WTC11 (cell line): ENCODE measurements around the gene PPDPF. TPM values are rescaled to one million over a fixed set of nuclear protein-coding genes. Genes with fewer than 3 reads are reported as not detected.

Experiments
- ATAC-seq: fragments of 200-7000 bp; cut with Tn5 transposase; 2 replicates; pipeline ENCODE4 v1.10.0; 2021; ENCODE audit warnings: mild to moderate bottlenecking, moderate library complexity
- CTCF ChIA-PET: fragments of 300-600 bp; sonication (Branson Sonifier 250); formaldehyde crosslinking; loops from one replicate; lab custom pipeline; 2021; ENCODE audit warnings: antibody characterized with exemption; lab: Charles Lee
- POLR2A ChIA-PET: fragments of 350-600 bp; sonication (Branson Sonifier 250); formaldehyde crosslinking; loops from one replicate; lab custom pipeline; 2021; ENCODE audit warnings: antibody characterized with exemption; lab: Charles Lee
- DNase-seq: peaks from one replicate; pipeline ENCODE4 v3.0.0; 2021; ENCODE audit warnings: low spot score
- H3K27ac Mint-ChIP-seq: 2 replicates; pipeline ENCODE4 v1.8.0; 2021; ENCODE audit warnings: mixed read lengths
- H3K27me3 Mint-ChIP-seq: 2 replicates; pipeline ENCODE4 v1.8.0; 2021; ENCODE audit warnings: low read depth, mild to moderate bottlenecking, moderate library complexity, mixed read lengths
- H3K36me3 Mint-ChIP-seq: 2 replicates; pipeline ENCODE4 v1.8.0; 2021; ENCODE audit warnings: mixed read lengths
- H3K4me1 Mint-ChIP-seq: 2 replicates; pipeline ENCODE4 v1.8.0; 2022; ENCODE audit warnings: mixed read lengths
- H3K4me3 Mint-ChIP-seq: 2 replicates; pipeline ENCODE4 v1.8.0; 2021; ENCODE audit warnings: mild to moderate bottlenecking, moderate library complexity, mixed read lengths
- H3K9me3 Mint-ChIP-seq: 2 replicates; pipeline ENCODE4 v1.8.0; 2021; ENCODE audit warnings: mixed read lengths
- CREB1 ChIP-seq: sonication (generic); formaldehyde crosslinking; IDR thresholded peaks from 2 replicates; pipeline ENCODE4 v1.8.0; 2023; ENCODE audit warnings: mild to moderate bottlenecking, missing genetic modification reagents
- EMX1 ChIP-seq: fragments of 250-450 bp; sonication (Bioruptor Pico); IDR thresholded peaks from 2 replicates; pipeline ENCODE4 v1.8.0; 2021; ENCODE audit warnings: mild to moderate bottlenecking
- FOXP1 ChIP-seq: sonication (generic); formaldehyde crosslinking; IDR thresholded peaks from 2 replicates; pipeline ENCODE4 v1.8.0; 2022; ENCODE audit warnings: missing genetic modification reagents, mild to moderate bottlenecking, moderate library complexity, borderline replicate concordance
- RELA ChIP-seq: sonication (generic); formaldehyde crosslinking; IDR thresholded peaks from 2 replicates; pipeline ENCODE4 v1.8.1; 2022; ENCODE audit warnings: missing genetic modification reagents, mild to moderate bottlenecking, borderline replicate concordance
- SMAD3 ChIP-seq: sonication (generic); formaldehyde crosslinking; IDR thresholded peaks from 2 replicates; pipeline ENCODE4 v1.8.0; 2022; ENCODE audit warnings: missing genetic modification reagents, mild to moderate bottlenecking, borderline replicate concordance
- ZNF138 ChIP-seq: sonication (generic); formaldehyde crosslinking; conservative IDR thresholded peaks from 2 replicates; pipeline ENCODE4 v1.8.1; 2022; ENCODE audit warnings: mild to moderate bottlenecking, moderate library complexity, missing genetic modification reagents
- ZNF219 ChIP-seq: sonication (generic); formaldehyde crosslinking; IDR thresholded peaks from 2 replicates; pipeline ENCODE4 v1.8.0; 2023; ENCODE audit warnings: missing genetic modification reagents, mild to moderate bottlenecking, borderline replicate concordance
- total RNA-seq: library from RNA; stranded (reverse); gene quantifications from 3 replicates; pipeline ENCODE4 v1.2.3, GENCODE V29; 2021
- TF ChIP-seq, protein P1 (sequence below): sonication (generic); formaldehyde crosslinking; IDR thresholded peaks from 2 replicates; pipeline ENCODE4 v1.8.0; 2023; ENCODE audit warnings: missing genetic modification reagents
- TF ChIP-seq, protein P2 (sequence below): sonication (generic); formaldehyde crosslinking; IDR thresholded peaks from 2 replicates; pipeline ENCODE4 v1.8.1; 2022; ENCODE audit warnings: low read depth, mild to moderate bottlenecking, moderate library complexity, missing genetic modification reagents, borderline replicate concordance
- TF ChIP-seq, protein P3 (sequence below): sonication (generic); formaldehyde crosslinking; IDR thresholded peaks from 2 replicates; pipeline ENCODE4 v1.8.1; 2022; ENCODE audit warnings: mild to moderate bottlenecking, moderate library complexity, missing genetic modification reagents
- TF ChIP-seq, protein P4 (sequence below): sonication (generic); formaldehyde crosslinking; IDR thresholded peaks from 2 replicates; pipeline ENCODE4 v1.8.1; 2023; ENCODE audit warnings: mild to moderate bottlenecking, moderate library complexity, missing genetic modification reagents
- TF ChIP-seq, protein P5 (sequence below): fragments of 250-450 bp; sonication (Bioruptor Pico); IDR thresholded peaks from 2 replicates; pipeline ENCODE4 v1.8.0; 2021; ENCODE audit warnings: mild to moderate bottlenecking
- TF ChIP-seq, protein P6 (sequence below): sonication (generic); formaldehyde crosslinking; IDR thresholded peaks from 2 replicates; pipeline ENCODE4 v1.8.1; 2022; ENCODE audit warnings: mild to moderate bottlenecking, missing genetic modification reagents, moderate library complexity, borderline replicate concordance

PPDPF gene
- total RNA-seq, 1 experiment from 2014 or later = 170 TPM

DNA sequence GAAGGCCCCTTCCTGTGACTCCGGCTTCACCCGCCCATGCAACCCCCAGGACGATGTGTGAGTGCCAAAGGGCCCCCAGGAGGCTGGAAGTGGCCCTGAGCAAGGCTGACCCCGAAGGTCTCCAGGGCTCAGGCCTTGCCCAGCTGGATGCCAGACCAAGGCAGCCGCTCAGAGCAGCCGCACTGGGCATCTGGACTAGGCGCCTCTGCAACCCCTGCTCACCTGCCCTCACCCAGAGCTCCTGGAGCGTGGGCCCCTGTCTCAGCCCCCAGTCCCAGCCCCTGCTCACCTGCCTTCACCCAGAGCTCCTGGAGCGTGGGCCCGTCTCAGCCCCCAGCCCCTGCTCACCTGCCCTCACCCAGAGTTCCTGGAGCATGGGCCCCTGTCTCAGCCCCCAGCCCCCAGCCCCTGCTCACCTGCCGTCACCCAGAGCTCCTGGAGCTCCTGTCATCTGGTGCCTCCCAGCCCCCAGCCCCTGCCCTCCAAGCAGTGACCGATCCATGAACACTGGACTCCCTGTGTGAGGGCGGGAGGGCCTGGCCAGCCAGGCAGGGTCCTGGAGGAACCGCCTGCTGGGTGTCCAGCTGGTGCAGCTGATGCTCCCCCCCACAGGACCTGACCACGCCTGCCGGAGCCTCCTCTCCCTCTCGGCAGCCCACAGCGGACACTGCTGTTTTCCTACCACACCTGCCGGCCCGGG lies 25.8 kb downstream of the PPDPF start:
- TF ChIP-seq RELA (CRISPR knock-in tag) = no peak
- TF ChIP-seq SMAD3 (CRISPR knock-in tag) = no peak
- no peak for TF ChIP-seq CREB1 (CRISPR knock-in tag)
- TF ChIP-seq EMX1 (CRISPR knock-in tag) = no peak
- TF ChIP-seq, protein P1, sequence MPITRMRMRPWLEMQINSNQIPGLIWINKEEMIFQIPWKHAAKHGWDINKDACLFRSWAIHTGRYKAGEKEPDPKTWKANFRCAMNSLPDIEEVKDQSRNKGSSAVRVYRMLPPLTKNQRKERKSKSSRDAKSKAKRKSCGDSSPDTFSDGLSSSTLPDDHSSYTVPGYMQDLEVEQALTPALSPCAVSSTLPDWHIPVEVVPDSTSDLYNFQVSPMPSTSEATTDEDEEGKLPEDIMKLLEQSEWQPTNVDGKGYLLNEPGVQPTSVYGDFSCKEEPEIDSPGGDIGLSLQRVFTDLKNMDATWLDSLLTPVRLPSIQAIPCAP = no peak
- TF ChIP-seq ZNF138 = no peak
- no peak for TF ChIP-seq ZNF219
- no peaks in the 10 kb centered on the region for H3K27me3 Mint-ChIP-seq
- H3K9me3 Mint-ChIP-seq = no peaks in the 10 kb centered on the region
- no peak overlapping the region for H3K4me3 Mint-ChIP-seq
- POLR2A ChIA-PET = interaction anchor here (0.5 to 0.8 kb wide), 2 partner anchors 96 to 169 kb away, joined by 3 to 4 read pairs; no protein-coding TSS in a partner anchor
- no peak overlapping the region for H3K27ac Mint-ChIP-seq
- no peaks in the 10 kb centered on the region for H3K36me3 Mint-ChIP-seq
- CTCF ChIA-PET = interaction anchor here (0.6 to 3.4 kb wide), 5 partner anchors 9 to 323 kb away, joined by 3 to 48 read pairs (median 3); partner anchors contain the start of gene PTK6
- peaks cover 13% of the 10 kb centered on the region for H3K4me1 Mint-ChIP-seq
- ATAC-seq (no peak), DNase-seq (no peak)

DNA sequence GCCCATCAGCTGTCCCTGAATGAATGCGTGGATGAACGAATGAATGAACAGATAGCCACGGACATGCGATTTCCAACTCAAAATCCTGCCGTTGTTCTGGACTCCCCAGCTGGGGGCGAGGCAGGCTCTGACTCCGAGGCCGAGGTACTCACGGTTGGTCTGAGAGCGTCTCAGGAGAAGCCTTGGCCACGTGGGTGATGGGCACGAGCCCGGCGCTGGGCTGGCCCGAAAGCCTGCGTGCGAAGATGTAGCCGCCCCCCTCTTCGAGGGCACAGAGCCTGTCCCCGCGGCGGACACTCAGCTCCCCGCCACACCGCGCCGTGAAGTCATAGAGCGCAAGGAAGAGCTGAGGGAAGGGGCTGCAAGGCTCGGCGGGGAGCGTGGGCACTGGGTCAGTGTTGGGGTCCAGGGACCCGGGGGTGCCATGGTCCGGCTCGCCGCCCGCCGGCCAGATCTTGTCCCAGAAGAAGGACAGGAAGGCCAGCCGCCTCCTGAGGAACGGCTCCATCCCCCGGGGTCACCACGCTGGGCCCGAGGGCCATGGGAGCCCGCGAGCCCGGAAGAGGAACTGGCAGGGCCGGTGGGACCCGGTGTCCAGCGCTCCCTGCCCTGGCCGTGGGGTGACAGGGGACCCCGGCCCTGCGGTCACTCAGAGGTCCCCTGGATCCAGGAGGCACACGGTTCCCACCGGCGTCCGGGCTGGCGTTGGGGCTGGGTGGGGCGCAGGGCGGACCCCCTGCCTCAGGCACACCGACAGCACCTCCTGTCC lies 26.6 kb downstream of the PPDPF start:
- no peaks in the 10 kb centered on the region for H3K9me3 Mint-ChIP-seq
- no peak overlapping the region for H3K27ac Mint-ChIP-seq
- H3K4me1 Mint-ChIP-seq = peaks cover 15% of the 10 kb centered on the region
- H3K36me3 Mint-ChIP-seq = no peaks in the 10 kb centered on the region
- ChIA-PET POLR2A (interaction anchor here (0.8 kb wide), 1 partner anchor 96 kb away, joined by 3 read pairs; no protein-coding TSS in a partner anchor), CTCF (interaction anchor here (0.5 to 3.4 kb wide), 6 partner anchors 10 to 324 kb away, joined by 3 to 48 read pairs (median 3); partner anchors contain the start of gene PTK6)
- no peak overlapping the region for H3K4me3 Mint-ChIP-seq
- ATAC-seq = no peak
- H3K27me3 Mint-ChIP-seq = no peaks in the 10 kb centered on the region
- DNase-seq = no peak
- 0 out of 2 replicates have a peak, but pooled peaks have one; percentile 37 for TF ChIP-seq FOXP1 (CRISPR knock-in tag)
- TF ChIP-seq, protein P2, sequence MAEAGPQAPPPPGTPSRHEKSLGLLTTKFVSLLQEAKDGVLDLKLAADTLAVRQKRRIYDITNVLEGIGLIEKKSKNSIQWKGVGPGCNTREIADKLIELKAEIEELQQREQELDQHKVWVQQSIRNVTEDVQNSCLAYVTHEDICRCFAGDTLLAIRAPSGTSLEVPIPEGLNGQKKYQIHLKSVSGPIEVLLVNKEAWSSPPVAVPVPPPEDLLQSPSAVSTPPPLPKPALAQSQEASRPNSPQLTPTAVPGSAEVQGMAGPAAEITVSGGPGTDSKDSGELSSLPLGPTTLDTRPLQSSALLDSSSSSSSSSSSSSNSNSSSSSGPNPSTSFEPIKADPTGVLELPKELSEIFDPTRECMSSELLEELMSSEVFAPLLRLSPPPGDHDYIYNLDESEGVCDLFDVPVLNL (CRISPR knock-in tag) = no peak

DNA sequence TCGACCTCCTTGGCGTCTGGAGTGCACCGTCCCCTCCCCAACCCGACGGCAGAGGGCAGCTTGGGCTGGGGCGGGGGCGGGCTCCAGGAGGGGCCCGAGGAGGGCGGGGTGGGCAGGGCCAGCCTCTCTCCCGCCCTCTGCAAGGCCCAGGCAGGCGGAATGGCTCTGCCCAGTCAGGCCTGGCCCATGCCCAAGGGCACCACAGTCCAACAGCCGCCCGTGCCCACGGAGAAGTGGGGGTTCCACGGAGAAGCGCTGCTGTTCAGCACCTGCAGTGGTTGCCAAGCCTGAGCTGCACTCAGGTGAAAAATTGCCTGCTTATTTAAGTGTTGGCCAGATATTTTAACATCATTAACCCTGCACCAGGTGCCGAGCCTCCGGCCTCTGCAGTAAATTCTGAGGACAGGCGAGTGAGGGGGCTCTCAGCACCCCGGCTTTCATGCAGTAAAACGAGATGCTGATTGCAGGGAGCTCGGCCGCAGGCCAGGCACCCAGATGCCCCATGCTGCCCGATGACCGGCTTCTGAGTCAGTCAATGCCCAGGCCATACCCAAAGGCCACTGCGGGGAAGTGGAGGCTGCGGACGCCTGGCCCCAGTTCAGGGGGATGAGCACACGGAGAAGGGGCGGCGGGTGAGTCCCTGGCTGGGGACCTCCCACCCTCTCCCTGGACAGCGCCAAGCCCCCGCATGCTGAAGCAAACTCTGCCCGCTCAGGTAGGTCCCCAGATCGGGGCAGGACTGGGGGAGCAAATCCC lies 27.3 kb downstream of the PPDPF start, which contains the start of gene SRMS:
Gene SRMS (minus strand): TSS at position 25 of the 756 bp plus-strand sequence. CDS start 286 bp downstream, outside the sequence.
- Mint-ChIP-seq H3K36me3 (no peaks in the 10 kb centered on the region), H3K27ac (no peak within 1 kb of the TSS), H3K4me1 (peaks cover 22% of the 10 kb centered on the region), H3K9me3 (no peaks in the 10 kb centered on the region), H3K27me3 (no peaks in the 10 kb centered on the region), H3K4me3 (no peak within 1 kb of the TSS)
- ChIA-PET POLR2A (no interaction called here), CTCF (interaction anchor here (0.5 to 3.4 kb wide), 5 partner anchors 11 to 150 kb away, joined by 3 to 48 read pairs (median 3); partner anchors contain the start of genes PTK6 and STMN3)
- peak; percentile 70 for ATAC-seq
- peak; percentile 38 for DNase-seq
- TF ChIP-seq, protein P3, sequence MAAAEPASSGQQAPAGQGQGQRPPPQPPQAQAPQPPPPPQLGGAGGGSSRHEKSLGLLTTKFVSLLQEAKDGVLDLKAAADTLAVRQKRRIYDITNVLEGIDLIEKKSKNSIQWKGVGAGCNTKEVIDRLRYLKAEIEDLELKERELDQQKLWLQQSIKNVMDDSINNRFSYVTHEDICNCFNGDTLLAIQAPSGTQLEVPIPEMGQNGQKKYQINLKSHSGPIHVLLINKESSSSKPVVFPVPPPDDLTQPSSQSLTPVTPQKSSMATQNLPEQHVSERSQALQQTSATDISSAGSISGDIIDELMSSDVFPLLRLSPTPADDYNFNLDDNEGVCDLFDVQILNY (CRISPR knock-in tag) = 0 out of 2 replicates have a peak, but pooled peaks have one; percentile 30
- TF ChIP-seq, protein P4, sequence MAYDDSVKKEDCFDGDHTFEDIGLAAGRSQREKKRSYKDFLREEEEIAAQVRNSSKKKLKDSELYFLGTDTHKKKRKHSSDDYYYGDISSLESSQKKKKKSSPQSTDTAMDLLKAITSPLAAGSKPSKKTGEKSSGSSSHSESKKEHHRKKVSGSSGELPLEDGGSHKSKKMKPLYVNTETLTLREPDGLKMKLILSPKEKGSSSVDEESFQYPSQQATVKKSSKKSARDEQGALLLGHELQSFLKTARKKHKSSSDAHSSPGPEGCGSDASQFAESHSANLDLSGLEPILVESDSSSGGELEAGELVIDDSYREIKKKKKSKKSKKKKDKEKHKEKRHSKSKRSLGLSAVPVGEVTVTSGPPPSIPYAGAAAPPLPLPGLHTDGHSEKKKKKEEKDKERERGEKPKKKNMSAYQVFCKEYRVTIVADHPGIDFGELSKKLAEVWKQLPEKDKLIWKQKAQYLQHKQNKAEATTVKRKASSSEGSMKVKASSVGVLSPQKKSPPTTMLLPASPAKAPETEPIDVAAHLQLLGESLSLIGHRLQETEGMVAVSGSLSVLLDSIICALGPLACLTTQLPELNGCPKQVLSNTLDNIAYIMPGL (CRISPR knock-in tag) = 0 out of 2 replicates have a peak, but pooled peaks have one; percentile 42
- TF ChIP-seq, protein P5, sequence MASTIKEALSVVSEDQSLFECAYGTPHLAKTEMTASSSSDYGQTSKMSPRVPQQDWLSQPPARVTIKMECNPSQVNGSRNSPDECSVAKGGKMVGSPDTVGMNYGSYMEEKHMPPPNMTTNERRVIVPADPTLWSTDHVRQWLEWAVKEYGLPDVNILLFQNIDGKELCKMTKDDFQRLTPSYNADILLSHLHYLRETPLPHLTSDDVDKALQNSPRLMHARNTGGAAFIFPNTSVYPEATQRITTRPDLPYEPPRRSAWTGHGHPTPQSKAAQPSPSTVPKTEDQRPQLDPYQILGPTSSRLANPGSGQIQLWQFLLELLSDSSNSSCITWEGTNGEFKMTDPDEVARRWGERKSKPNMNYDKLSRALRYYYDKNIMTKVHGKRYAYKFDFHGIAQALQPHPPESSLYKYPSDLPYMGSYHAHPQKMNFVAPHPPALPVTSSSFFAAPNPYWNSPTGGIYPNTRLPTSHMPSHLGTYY (CRISPR knock-in tag) = no peak
- TF ChIP-seq, protein P6, sequence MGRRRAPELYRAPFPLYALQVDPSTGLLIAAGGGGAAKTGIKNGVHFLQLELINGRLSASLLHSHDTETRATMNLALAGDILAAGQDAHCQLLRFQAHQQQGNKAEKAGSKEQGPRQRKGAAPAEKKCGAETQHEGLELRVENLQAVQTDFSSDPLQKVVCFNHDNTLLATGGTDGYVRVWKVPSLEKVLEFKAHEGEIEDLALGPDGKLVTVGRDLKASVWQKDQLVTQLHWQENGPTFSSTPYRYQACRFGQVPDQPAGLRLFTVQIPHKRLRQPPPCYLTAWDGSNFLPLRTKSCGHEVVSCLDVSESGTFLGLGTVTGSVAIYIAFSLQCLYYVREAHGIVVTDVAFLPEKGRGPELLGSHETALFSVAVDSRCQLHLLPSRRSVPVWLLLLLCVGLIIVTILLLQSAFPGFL (CRISPR knock-in tag) = no peak
